GM19351 (cell line): Measurements from ENCODE around the gene SLC35A3.

Source experiments
- ATAC-seq: cut with Tn5 transposase; IDR thresholded peaks from one replicate; pipeline ENCODE4 v1.9.1; 2021; ENCODE audit warnings: mild to moderate bottlenecking, moderate library complexity; ENCODE audit not compliant: unreplicated experiment

Gene SLC35A3

DNA sequence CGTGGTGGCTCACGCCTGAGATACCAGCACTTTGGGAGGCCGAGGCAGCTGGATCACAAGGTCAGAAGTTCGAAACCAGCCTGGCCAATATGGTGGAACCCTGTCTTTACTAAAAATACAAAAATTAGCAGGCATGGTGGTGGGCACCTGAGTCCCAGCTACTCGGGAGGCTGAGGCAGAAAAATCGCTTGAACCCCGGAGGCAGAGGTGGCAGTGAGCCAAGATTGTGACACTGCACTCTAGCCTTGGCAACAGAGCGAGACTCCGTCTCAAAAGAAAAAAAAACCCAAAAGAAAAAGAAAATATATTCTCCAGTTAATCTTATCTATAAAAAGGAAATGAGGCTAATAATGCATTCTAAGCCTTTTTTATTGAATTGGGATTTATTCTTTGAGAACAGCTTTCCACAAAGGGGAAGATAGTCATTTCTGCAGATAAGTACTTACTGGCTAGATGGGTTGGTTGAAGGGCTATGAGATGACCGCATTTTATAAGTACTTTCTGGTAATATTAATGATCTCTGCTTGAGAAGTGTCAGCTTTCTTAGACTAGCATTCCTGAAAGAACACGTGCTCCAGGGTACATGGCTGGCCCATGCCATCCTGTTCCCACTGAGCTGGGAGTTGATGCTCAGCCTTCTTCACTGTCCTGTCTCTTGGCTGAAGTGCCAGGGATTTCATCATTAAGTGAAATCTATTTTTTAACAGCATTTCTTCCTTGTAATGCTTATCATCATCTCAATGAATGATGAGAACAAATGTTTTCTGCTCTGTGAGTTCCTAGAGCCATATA is 105.0 kb downstream of the SLC35A3 start:
- ATAC-seq = no peak

DNA sequence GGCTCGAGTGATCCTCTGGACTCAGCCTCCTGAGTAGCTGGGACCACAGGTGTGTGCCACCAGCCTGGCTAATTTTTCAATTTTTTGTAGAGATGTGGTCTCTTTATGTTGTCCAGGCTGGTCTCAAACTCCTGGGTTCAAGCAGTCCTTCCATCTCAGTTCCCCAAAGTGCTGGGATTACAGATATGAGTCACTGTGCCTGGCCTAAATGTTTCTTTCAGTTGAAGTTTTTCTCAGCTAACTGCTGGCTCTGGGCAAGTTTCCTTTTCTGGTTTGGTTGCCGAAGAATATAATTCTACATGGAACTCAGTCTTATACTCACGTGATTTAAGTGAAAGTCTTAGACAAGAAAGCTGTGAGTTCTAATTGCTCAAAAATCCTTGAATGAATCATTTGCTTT is 106.0 kb downstream of the SLC35A3 start:
- ATAC-seq = peak; percentile 57

DNA sequence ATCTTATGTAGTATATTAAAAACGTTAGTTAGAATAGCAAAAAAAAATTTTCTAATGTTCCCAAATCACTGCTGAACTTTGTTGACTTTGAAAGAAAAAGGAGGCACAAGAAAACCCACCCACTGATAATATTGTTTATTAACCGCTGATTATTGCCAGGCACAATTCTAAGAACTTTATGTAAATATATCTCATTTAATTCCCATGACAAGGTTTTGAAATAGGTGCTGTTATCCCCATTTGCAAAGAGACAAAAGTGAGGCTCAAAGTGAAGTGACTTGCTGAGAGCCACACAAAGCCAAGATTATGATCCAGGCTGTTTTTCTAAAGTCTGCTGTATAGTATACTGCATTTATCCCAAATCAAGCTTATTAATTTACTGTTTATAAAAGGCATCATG is 106.5 kb downstream of the SLC35A3 start:
- ATAC-seq = no peak

DNA sequence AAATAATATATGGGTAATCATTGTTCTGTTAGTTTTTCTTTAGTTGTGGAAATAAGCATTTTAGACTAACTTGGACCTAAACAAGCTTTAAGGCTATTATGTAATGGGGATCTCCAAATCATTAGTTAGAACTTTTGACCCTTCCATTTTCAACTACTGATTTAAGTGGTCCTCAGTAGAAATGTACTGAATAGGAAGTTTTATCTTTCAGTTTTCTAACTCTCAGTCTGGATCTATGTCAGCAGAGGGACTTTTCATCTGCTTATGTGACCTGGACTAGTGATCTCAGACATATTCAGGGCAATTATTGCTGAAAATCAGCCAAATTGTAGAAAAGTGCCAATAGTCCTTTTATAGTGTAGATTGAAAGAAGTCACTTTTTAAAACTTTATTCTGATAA is 106.9 kb downstream of the SLC35A3 start:
- ATAC-seq = peak; percentile 64

DNA sequence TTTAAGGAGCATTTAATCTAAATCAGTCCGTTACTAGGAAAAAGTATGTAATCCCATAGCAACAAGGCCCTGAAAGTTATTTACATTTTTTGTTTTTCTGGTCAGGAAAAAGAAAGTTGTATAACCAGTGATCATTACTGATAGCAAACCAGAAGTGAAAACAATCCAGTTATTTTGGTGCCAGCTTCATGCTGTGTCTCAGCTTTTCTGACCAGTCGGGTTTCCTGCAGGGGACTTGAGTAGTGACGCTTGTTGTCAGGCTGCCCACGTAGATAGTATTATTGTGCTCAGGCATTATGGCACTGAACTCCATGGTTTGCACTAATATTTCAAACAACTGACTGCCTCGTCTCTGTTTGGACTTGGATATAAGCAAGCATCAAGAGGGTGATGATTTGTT is 107.7 kb downstream of the SLC35A3 start:
- ATAC-seq = peak; percentile 59

DNA sequence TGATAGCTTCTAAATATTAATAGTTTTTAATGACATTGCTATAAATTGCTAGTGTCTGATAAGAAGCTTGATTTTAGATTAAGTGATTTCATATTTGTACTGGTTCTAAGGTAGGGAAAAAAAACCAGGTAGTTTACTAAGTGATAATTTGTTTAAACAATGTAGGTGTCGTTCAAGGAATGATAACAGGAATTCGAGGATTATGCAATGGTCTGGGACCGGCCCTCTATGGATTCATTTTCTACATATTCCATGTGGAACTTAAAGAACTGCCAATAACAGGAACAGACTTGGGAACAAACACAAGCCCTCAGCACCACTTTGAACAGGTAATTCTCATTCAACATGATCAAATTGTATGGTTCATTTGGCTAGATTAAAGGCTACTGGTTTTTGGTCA is 110.5 kb downstream of the SLC35A3 start:
- ATAC-seq = no peak
